MM.1S (cell line): ENCODE data around the gene TEX2.
A peak's percentile ranks its signal among the peaks of the same experiment; 100 is the strongest.

Experiments used
- DNase-seq: peaks from one replicate; pipeline ENCODE4 v3.0.0-alpha.2; 2015
- H2AFZ ChIP-seq: fragments of 300-600 bp; sonication (generic); 2 replicates; pipeline ENCODE4 v1.6.0; 2016; ENCODE audit warnings: antibody characterized with exemption, low read length
- H3F3A ChIP-seq: fragments of 300-600 bp; sonication (generic); 2 replicates; pipeline ENCODE4 v1.6.1; 2016; ENCODE audit warnings: mild to moderate bottlenecking, antibody characterized with exemption, low read length, moderate library complexity, mixed read lengths; ENCODE audit not compliant: insufficient read depth
- H3K27ac ChIP-seq: fragments of 300-600 bp; sonication (generic); 2 replicates; pipeline ENCODE4 v1.5.1; 2016; ENCODE audit warnings: mild to moderate bottlenecking, low read length
- H3K27me3 ChIP-seq: fragments of 300-600 bp; sonication (generic); replicated peaks from 2 replicates; pipeline ENCODE4 v1.6.0; 2016; ENCODE audit warnings: low read length; ENCODE audit not compliant: insufficient read depth
- H3K36me3 ChIP-seq: fragments of 300-600 bp; sonication (generic); replicated peaks from 2 replicates; pipeline ENCODE4 v1.6.1; 2016; ENCODE audit warnings: mild to moderate bottlenecking, low read length, mixed read lengths; ENCODE audit not compliant: insufficient read depth
- H3K4me1 ChIP-seq: fragments of 300-600 bp; sonication (generic); 2 replicates; pipeline ENCODE4 v1.6.1; 2016; ENCODE audit warnings: low read length, mixed read lengths
- H3K4me2 ChIP-seq: fragments of 300-600 bp; sonication (generic); 2 replicates; pipeline ENCODE4 v1.6.0; 2016; ENCODE audit warnings: low read depth, low read length
- H3K4me3 ChIP-seq: fragments of 300-600 bp; sonication (generic); 2 replicates; pipeline ENCODE4 v1.5.1; 2016; ENCODE audit warnings: low read length, mixed read lengths
- H3K79me2 ChIP-seq: fragments of 300-600 bp; sonication (generic); 2 replicates; pipeline ENCODE4 v1.6.1; 2016; ENCODE audit warnings: mixed run types, low read length, mixed read lengths
- H3K9ac ChIP-seq: fragments of 300-600 bp; sonication (generic); 2 replicates; pipeline ENCODE4 v1.6.1; 2016; ENCODE audit warnings: low read length, mixed read lengths
- H3K9me2 ChIP-seq: fragments of 300-600 bp; sonication (generic); replicated peaks from 2 replicates; pipeline ENCODE4 v1.6.1; 2016; ENCODE audit warnings: mild to moderate bottlenecking, low read length, mixed read lengths; ENCODE audit not compliant: insufficient read depth
- H3K9me3 ChIP-seq: fragments of 300-600 bp; sonication (generic); replicated peaks from 2 replicates; pipeline ENCODE4 v1.6.1; 2016; ENCODE audit warnings: mild to moderate bottlenecking, low read length, mixed read lengths; ENCODE audit not compliant: insufficient read depth
- H4K20me1 ChIP-seq: fragments of 300-600 bp; sonication (generic); 2 replicates; pipeline ENCODE4 v1.6.1; 2016; ENCODE audit warnings: mild to moderate bottlenecking, low read length, moderate library complexity, mixed read lengths; ENCODE audit not compliant: insufficient read depth
- CTCF ChIP-seq: fragments of 300-600 bp; sonication (generic); IDR thresholded peaks from 2 replicates; pipeline ENCODE4 v1.5.1; 2016; ENCODE audit warnings: antibody characterized with exemption, low read length, mixed read lengths
- EZH2 ChIP-seq: fragments of 300-600 bp; sonication (generic); optimal IDR thresholded peaks from 2 replicates; pipeline ENCODE3; 2017; ENCODE audit warnings: low read depth, mild to moderate bottlenecking, antibody characterized with exemption, low read length, mixed read lengths
- EZH2phosphoT487 ChIP-seq: fragments of 300-600 bp; sonication (generic); IDR thresholded peaks from 2 replicates; pipeline ENCODE4 v1.6.1; 2018; ENCODE audit warnings: antibody characterized with exemption, low read length

TEX2 gene

GRCh38 chr17:64138441-64138840, 124.6 kb downstream of the TEX2 start:
- DNase-seq = no peak
- H3K79me2 ChIP-seq = no peaks in the 10 kb centered on the region
- no peaks in the 10 kb centered on the region for H3K9me2 ChIP-seq
- no peaks in the 10 kb centered on the region for H3K27me3 ChIP-seq
- no peaks in the 10 kb centered on the region for H3K36me3 ChIP-seq
- H3K9ac ChIP-seq = no peak overlapping the region
- TF ChIP-seq CTCF = no peak
- no peak for TF ChIP-seq EZH2phosphoT487
- TF ChIP-seq EZH2 = no peak
- no peak overlapping the region for H3K4me3 ChIP-seq
- H3K27ac ChIP-seq = no peak overlapping the region
- no peak overlapping the region for H2AFZ ChIP-seq
- H3K4me2 ChIP-seq = no peak overlapping the region
- H4K20me1 ChIP-seq = no peaks in the 10 kb centered on the region
- H3K4me1 ChIP-seq = no peaks in the 10 kb centered on the region
- H3K9me3 ChIP-seq = no peaks in the 10 kb centered on the region
- no peaks in the 10 kb centered on the region for H3F3A ChIP-seq

GRCh38 chr17:64135000-64135399, 128.1 kb downstream of the TEX2 start:
- Histone ChIP-seq H4K20me1 (no peaks in the 10 kb centered on the region), H3K79me2 (peaks cover 12% of the 10 kb centered on the region), H3K9me2 (no peaks in the 10 kb centered on the region), H3F3A (peaks cover 23% of the 10 kb centered on the region), H3K4me3 (no peak overlapping the region), H3K9ac (no peak overlapping the region), H3K27ac (no peak overlapping the region), H3K27me3 (no peaks in the 10 kb centered on the region), H3K9me3 (no peaks in the 10 kb centered on the region), H2AFZ (no peak overlapping the region), H3K36me3 (no peaks in the 10 kb centered on the region), H3K4me2 (no peak overlapping the region), H3K4me1 (peaks cover 21% of the 10 kb centered on the region)
- peak; percentile 4 for DNase-seq
- TF ChIP-seq CTCF = no peak
- no peak for TF ChIP-seq EZH2
- TF ChIP-seq EZH2phosphoT487 = no peak

GRCh38 chr17:64134216-64134970, 128.7 kb downstream of the TEX2 start:
- Histone ChIP-seq H3K4me2 (no peak overlapping the region), H3K27me3 (no peaks in the 10 kb centered on the region), H3K79me2 (peaks cover 17% of the 10 kb centered on the region), H3K4me3 (no peak overlapping the region), H3K4me1 (peaks cover 21% of the 10 kb centered on the region), H3K9ac (no peak overlapping the region), H3K9me2 (no peaks in the 10 kb centered on the region), H3F3A (peaks cover 24% of the 10 kb centered on the region), H3K27ac (no peak overlapping the region), H3K36me3 (no peaks in the 10 kb centered on the region), H2AFZ (no peak overlapping the region), H4K20me1 (no peaks in the 10 kb centered on the region), H3K9me3 (no peaks in the 10 kb centered on the region)
- DNase-seq = peak; percentile 3
- TF ChIP-seq EZH2 (no peak), CTCF (no peak), EZH2phosphoT487 (no peak)
